ENCODE measurements around the gene MED16.

Gene MED16

DNA sequence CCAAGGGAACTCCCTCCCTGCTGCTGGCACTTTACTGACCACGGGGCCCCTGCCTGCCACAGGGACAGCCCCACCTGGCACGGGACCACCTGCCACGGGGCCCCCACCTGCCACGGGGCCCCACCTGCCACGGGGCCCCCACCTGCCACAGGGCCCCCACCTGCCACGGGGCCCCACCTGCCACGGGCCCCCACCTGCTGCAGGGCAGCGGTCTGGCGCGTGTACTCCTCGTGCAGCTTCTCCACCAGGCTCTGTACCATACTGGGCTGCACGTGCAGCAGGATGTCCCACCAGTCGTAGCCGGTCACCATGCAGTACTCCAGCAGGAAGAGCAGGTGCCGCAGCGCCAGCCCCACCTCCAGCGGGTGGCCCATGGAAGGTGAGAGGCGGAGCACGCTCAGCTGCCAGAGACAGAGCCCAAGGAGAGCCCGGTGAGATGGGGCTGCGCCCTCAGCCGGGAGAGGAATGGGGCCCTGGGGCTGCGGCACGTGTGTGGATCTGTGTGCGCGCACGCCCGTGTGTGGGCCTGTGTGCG, 16.1 kb downstream of the MED16 start:
- TF ChIP-seq, protein P1, sequence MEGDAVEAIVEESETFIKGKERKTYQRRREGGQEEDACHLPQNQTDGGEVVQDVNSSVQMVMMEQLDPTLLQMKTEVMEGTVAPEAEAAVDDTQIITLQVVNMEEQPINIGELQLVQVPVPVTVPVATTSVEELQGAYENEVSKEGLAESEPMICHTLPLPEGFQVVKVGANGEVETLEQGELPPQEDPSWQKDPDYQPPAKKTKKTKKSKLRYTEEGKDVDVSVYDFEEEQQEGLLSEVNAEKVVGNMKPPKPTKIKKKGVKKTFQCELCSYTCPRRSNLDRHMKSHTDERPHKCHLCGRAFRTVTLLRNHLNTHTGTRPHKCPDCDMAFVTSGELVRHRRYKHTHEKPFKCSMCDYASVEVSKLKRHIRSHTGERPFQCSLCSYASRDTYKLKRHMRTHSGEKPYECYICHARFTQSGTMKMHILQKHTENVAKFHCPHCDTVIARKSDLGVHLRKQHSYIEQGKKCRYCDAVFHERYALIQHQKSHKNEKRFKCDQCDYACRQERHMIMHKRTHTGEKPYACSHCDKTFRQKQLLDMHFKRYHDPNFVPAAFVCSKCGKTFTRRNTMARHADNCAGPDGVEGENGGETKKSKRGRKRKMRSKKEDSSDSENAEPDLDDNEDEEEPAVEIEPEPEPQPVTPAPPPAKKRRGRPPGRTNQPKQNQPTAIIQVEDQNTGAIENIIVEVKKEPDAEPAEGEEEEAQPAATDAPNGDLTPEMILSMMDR (IDR thresholded peaks at IDR 0.05): no peak

DNA sequence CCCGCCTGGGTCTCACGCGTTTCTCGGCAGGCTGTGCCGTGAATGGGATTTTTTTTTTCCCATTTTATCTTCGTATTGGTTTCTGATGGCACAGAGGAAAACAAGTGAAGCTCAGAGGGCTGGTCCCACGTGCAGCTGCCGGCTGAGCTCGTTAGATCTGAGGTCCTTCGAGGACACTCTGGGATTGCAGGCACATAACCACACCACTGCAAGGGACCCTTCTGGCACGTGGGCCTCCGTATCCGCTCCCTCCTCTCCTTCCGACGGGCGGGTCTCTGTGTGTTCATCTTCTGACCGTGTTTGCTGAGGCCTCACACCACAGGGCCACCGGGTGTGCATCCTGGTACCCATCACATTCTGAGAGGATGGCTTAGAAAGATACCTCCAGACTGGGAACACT, 16.9 kb downstream of the MED16 start:
- TF ChIP-seq, protein P1 (IDR thresholded peaks at IDR 0.05): no peak

GRCh38 chr19:875265-875879, 17.6 kb downstream of the MED16 start:
- TF ChIP-seq, protein P1 (IDR thresholded peaks at IDR 0.05): no peak

DNA sequence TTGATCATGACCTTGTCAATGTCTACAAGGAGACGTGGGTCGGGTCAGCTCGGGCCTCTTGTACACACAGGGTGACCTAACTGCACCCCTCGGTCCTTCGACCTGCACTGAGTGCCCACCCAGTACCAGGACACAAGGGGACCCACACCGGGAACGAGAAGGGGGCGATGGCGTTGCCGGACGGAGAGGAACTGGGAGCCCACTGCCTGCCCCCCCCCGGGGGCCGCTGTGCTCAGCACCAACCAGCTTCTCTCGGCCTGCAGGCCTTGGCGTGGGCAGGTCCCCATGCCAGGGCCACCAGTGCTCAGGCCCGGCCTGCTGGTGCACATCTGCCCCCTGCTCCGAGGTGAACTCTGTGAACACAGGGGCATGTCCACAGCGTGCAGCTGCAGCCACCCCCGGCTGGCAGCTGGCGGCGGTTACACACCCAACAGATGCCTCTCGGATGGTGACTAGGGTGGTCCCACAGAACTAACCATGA, 19.4 kb downstream of the MED16 start:
- TF ChIP-seq, protein P1 (IDR thresholded peaks at IDR 0.05): no peak

- TF ChIP-seq, protein P1 (IDR thresholded peaks at IDR 0.05): no peak
Measured at GRCh38 chr19:873084-873483, 19.9 kb downstream of the MED16 start.

DNA sequence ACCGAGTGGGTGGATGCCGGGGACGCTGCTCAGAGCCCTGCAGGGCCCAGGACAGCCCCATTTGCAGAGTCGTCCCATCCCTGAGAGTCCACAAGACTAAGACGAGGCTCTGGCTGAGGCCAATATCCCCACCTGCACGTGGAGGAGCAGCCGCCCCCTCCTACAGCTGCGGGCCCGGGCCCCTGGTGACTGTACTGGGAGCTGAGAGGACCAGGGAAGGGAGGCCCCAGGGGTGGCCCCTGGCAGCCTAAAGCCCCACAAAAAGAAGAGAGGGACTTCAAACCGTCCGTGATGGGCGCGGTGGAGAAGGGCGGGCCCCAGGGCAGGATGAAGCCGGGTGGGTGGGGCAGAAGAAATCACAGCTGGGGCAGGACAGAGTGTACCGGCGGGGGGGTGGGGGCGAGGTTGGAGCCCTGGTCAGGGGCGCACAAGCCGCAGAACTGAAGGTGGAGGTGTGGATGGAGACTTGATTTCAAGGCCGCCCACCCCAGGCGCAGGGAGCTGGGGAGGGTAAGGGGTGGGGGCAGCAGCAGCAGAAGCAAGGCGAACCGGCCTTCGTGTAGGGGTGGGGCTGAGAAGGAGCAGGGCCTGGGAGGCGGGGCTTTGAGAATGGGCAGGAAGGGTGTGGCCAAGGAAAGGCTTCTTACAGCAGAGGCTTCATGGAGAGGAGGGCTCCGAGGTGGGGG, 20.6 kb downstream of the MED16 start:
- TF ChIP-seq, protein P1 (IDR thresholded peaks at IDR 0.05): no peak

- TF ChIP-seq, protein P1 (IDR thresholded peaks at IDR 0.05): no peak
Measured at GRCh38 chr19:871446-872265, 21.3 kb downstream of the MED16 start.
